Measurements from ENCODE around the gene TMOD3. TPM values are rescaled to one million over a fixed set of nuclear protein-coding genes. Genes with fewer than 3 reads are reported as not detected.

Gene TMOD3
- total and polyA plus RNA-seq, 2 donors (not counting 3 experiments of a cell fraction or from before 2014, with no cell fraction given): 10.4 to 64.3 TPM

DNA sequence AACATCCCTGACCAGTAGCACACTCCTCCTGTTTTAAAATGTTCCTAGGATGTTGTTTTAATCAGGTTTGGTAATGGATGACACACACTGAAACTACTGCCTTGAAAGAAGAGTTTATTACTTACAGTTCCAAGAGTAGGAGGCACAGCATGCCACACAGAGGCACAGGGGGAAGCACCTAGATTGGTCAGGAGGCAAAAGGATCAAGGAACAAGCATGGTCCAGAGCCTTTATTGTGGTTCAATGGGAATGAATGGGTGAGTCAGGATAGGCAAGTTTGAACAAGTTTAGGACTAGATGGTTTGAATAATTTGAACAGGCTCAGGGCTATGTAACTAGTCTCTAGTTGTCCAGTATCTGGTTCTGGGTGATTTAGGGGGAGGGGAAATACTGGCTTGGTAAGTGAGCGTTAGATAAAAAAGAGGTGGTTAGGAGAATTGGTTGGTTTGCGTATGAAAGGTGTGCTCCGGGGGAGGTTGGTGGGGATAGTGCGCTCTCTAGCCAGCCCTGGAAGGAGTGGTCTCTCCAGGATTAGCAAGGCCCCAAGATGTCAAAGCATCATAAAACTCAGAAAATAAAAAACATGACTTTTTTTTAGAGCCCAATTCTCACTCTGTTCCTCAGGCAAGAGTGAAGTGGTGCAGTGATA is 35.1 kb downstream of the TMOD3 start:
- dilution Hi-C loops (cut with MboI; ENCODE audit: extremely low pct_ligation_motif_present, low sequenced_read_pairs): no loop called here
- Histone ChIP-seq H3K4me2 (ENCODE audit: insufficient read depth, low read length) (no peak overlapping the region), H3K36me3 (ENCODE audit: control insufficient read depth in 2 of 2, extremely low read depth in 1 of 2, insufficient read depth in 2 of 2, low read length in 2 of 2) (peaks cover 5 to 6% of the 10 kb centered on the region in 2 experiments), H3K79me2 (ENCODE audit: control insufficient read depth, insufficient read depth, low read length) (peaks cover 60% of the 10 kb centered on the region), H2AFZ (ENCODE audit: low read depth, low read length) (no peak overlapping the region), H3K9me1 (replicated peaks; ENCODE audit: control insufficient read depth, extremely low read depth, insufficient read depth, low read length) (no peaks in the 10 kb centered on the region), H3K9me3 (replicated peaks; ENCODE audit: control insufficient read depth, insufficient read depth, low read length) (no peaks in the 10 kb centered on the region), H3K27ac (ENCODE audit: insufficient read depth, low read depth, low read length) (no peak overlapping the region), H3K4me3 (replicated peaks in 1 of 3; ENCODE audit: insufficient read depth in 1 of 3, low read depth in 1 of 3, low read length in 3 of 3) (no peak overlapping the region), H4K20me1 (replicated peaks; ENCODE audit: control insufficient read depth, extremely low read depth, insufficient read depth, low read length) (peaks cover 4% of the 10 kb centered on the region), H3K4me1 (ENCODE audit: control insufficient read depth, extremely low read depth, insufficient read depth, low read length) (peaks cover 17% of the 10 kb centered on the region), H3K9ac (replicated peaks; ENCODE audit: extremely low read depth, insufficient read depth, low read length) (no peak overlapping the region), H3K27me3 (ENCODE audit: control insufficient read depth in 2 of 2, insufficient read depth in 2 of 2, low read length in 2 of 2) (no peaks in the 10 kb centered on the region)
- no peak for DNase-seq (ENCODE audit: low read depth, low spot score)
- ChIA-PET POLR2A (no interaction called here), CTCF (interaction anchor here (1.2 kb wide), 1 partner anchor 88 kb away, joined by 3 read pairs; no protein-coding TSS in a partner anchor)
- intact Hi-C loops (cut with micrococcal nuclease): no loop called here
- BruUV-seq (replicated peaks): no TSS peak
- TF ChIP-seq, protein P1, sequence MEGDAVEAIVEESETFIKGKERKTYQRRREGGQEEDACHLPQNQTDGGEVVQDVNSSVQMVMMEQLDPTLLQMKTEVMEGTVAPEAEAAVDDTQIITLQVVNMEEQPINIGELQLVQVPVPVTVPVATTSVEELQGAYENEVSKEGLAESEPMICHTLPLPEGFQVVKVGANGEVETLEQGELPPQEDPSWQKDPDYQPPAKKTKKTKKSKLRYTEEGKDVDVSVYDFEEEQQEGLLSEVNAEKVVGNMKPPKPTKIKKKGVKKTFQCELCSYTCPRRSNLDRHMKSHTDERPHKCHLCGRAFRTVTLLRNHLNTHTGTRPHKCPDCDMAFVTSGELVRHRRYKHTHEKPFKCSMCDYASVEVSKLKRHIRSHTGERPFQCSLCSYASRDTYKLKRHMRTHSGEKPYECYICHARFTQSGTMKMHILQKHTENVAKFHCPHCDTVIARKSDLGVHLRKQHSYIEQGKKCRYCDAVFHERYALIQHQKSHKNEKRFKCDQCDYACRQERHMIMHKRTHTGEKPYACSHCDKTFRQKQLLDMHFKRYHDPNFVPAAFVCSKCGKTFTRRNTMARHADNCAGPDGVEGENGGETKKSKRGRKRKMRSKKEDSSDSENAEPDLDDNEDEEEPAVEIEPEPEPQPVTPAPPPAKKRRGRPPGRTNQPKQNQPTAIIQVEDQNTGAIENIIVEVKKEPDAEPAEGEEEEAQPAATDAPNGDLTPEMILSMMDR (IDR thresholded peaks at IDR 0.05; ENCODE audit: extremely low read depth in 1 of 2, insufficient read depth in 1 of 2, low read depth in 1 of 2, low read length in 2 of 2): no peak
- TF ChIP-seq, protein P2, sequence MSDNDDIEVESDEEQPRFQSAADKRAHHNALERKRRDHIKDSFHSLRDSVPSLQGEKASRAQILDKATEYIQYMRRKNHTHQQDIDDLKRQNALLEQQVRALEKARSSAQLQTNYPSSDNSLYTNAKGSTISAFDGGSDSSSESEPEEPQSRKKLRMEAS (IDR thresholded peaks at IDR 0.05; ENCODE audit: insufficient read depth, insufficient read length): no peak
- TF ChIP-seq POLR2A (IDR thresholded peaks at IDR 0.05; ENCODE audit: low read depth, low read length) (no peak), MYC (IDR thresholded peaks at IDR 0.05; ENCODE audit: low read depth, low read length) (no peak), JUN (IDR thresholded peaks at IDR 0.05; ENCODE audit: borderline replicate concordance, insufficient read depth, insufficient read length, low read depth) (no peak), GATA2 (IDR thresholded peaks at IDR 0.05; ENCODE audit: insufficient read depth, insufficient read length, low read depth, low read length) (no peak), EZH2 (IDR thresholded peaks at IDR 0.05; ENCODE audit: borderline replicate concordance, low read depth, low read length, severe bottlenecking) (no peak), FOS (IDR thresholded peaks at IDR 0.05; ENCODE audit: borderline replicate concordance, insufficient read depth, low read length) (no peak), POLR2AphosphoS5 (IDR thresholded peaks at IDR 0.05; ENCODE audit: insufficient read depth, low read depth, low read length) (no peak)
- FAIRE-seq: no peak
